GM21515 (cell line): Measurements from ENCODE around the gene MEST.
"Not testable (repeated sequence)": the region's sequence is repeated elsewhere in the genome, so short reads cannot be mapped to it uniquely, and the experiment has no call there.

Source experiments
- ATAC-seq: cut with Tn5 transposase; IDR thresholded peaks from one replicate; pipeline ENCODE4 v1.9.1; 2021; ENCODE audit not compliant: unreplicated experiment

The MEST gene

DNA sequence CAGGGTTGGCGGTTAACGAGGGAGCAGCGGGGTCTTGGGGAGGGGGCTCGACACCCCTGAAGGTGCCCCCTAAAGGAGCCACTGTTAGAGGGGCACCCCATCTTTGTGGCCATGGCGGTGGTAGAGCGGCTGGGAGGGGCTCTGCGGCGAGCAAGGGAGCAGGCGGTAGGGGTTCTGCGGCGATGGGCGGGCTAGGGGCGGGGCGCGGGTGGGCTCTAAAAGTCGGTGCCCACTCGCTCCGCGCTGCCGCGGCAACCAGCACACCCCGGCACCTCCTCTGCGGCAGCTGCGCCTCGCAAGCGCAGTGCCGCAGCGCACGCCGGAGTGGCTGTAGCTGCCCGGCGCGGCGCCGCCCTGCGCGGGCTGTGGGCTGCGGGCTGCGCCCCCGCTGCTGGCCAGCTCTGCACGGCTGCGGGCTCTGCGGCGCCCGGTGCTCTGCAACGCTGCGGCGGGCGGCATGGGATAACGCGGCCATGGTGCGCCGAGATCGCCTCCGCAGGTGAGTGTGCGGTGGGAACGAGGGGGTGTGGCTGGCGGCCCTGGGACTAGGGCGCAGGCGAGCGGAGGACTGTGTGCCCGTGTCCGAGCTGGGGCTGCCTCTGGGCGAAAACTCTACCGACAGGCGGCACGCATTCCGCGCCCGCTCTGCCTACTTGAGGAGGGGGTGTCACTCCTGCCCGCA is at the start of gene MEST:
Gene MEST, plus strand, starts transcription at position 245 of the 682 bp plus-strand sequence. Its CDS starts 229 bp downstream, at position 474.
- ATAC-seq = no peak

- no peak for ATAC-seq
These were observed 49.3 kb upstream of the MEST start for GRCh38 chr7:130442601-130443000.

- ATAC-seq = no peak
These were observed 47.7 kb upstream of the MEST start for GRCh38 chr7:130444234-130444633.

DNA sequence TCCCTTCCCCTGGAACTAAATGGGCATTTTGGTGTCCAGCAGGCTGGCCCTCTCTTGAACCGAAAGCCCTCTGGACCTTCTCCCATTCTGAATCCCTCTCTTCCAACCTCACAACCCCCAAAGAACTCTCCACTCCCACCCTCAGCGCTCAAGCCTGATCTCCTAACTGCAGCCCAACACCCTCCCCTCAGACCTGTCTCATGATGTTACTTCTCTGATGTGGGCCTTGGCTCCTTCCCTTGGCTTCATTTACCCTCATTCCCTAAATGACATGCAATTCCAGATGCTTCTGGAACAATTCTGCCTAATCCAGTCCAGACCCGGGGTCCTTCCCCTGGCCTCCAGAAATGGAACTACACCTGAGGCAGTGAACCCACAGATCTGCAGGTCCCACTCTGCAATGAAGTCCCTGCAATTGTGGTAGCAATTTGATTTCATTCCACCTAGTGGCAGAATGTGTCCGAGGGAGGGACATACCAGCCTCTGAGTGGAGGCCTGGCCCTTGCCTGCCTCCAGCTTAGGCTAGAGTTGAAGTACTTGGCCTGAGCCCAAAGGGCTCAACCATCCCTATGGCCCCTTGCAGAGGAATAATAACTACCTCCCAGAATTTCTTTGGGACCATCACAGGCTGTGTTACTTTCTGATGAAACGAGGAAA is 47.0 kb upstream of the MEST start:
- no peak for ATAC-seq

- no peak for ATAC-seq
These were observed 45.6 kb upstream of the MEST start for GRCh38 chr7:130446259-130446658.

- not testable (repeated sequence) for ATAC-seq
These were observed 40.5 kb upstream of the MEST start for GRCh38 chr7:130451344-130451743.

DNA sequence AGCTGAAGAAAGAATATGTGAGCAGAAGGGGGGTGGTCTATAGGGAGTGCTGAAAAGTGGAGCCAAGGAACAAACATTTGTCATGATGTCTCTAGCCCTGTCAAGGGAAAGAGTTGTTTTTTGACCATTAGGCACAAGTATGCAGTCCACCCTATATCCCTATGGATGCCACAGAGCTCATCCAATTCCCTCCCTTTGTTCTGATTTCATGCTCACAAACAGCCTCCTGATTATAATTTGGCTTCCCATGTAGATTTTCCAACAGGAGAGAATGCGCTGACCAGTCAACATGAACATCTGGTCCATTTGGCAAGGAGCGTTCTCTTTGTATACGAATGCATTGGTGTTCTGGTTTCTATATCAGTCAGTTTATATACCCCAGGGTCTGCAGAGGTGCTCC is 38.9 kb upstream of the MEST start:
- no peak for ATAC-seq

GRCh38 chr7:130454959-130455358 is 36.9 kb upstream of the MEST start:
- ATAC-seq = no peak

GRCh38 chr7:130458257-130458656 is 33.6 kb upstream of the MEST start:
- ATAC-seq = peak; percentile 58

- no peak for ATAC-seq
These were observed 30.6 kb upstream of the MEST start for GRCh38 chr7:130461272-130461671.

- ATAC-seq = no peak
These were observed 28.1 kb upstream of the MEST start for GRCh38 chr7:130463553-130464434.

DNA sequence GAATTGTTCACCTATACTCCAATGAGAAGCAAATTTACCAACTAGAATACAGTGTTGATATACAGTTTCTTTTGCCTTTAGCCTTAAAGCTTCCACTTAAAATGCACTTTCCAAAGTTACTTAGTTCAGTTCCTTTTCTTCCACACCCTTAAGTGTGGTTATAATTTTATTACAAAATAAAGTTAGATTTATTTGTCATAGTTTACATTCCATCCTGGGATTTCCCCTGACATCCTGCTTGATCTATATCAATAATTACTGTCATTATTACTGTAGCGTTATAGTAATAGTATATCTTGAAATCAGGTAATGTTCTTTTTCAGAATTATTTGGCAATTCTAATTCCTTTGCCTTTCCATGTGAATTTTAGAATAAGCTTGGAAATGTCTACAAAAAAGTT is 23.3 kb upstream of the MEST start:
- ATAC-seq = no peak

DNA sequence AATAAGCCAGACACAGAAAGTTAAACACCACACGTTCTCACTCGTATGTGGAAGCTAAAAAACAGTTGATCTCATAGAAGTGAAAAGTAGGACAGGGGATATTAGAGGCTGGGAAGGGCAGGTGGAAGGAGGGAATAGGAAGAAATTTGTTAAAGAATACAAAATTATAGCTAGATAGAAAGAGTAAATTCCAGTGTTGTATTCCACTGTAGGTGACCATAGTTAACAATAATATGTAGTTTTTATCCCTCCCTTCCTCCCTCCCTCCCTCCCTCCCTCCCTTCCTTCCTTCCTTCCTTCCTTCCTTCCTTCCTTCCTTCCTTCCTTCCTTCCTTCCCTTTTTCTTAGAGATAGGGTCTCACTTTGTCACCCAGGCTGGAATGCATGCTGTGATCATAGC is 19.9 kb upstream of the MEST start:
- no peak for ATAC-seq

GRCh38 chr7:130473289-130473688 is 18.6 kb upstream of the MEST start:
- no peak for ATAC-seq

DNA sequence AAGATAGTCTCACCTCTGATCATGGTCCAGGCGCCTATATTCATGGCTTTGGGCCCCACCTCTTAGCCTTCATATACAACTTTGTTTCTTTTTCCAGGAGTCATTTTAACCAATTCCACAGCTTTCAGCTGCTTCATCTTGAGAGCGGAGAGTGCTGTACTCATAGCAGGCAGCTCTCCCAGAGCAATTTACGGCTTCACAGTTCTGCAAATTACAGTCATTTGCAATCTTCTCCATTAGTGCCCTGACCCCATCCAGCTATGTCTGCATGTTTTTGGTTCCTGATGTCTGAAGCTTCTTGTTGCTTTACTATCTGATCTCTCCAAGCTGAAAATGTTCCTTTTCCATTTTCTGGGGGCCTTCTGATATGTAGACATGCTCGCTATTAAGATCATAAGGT is 18.0 kb upstream of the MEST start:
- no peak for ATAC-seq

- no peak for ATAC-seq
These were observed 16.1 kb upstream of the MEST start for GRCh38 chr7:130475776-130476175.

- ATAC-seq = peak; percentile 94
These were observed 15.4 kb upstream of the MEST start for GRCh38 chr7:130476297-130477150.

DNA sequence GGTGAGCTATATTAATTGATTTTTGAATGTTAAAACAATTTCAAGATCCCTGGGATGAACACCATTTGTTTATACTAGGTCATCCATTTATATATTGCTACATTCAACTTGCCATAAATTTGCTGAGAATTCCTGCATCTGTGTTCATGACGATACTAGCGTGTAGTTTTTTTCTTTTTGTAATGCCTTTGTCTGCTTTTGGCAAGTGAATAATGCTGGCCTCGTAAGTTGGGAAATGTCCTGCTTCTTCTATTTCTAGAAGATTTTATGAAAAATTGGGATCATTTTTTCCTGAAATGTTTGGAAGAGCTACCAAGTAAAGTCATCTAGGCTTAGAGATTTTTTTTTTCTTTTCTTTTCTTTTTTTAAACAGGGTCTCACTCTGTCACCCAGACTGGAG is 12.9 kb upstream of the MEST start:
- ATAC-seq = no peak

DNA sequence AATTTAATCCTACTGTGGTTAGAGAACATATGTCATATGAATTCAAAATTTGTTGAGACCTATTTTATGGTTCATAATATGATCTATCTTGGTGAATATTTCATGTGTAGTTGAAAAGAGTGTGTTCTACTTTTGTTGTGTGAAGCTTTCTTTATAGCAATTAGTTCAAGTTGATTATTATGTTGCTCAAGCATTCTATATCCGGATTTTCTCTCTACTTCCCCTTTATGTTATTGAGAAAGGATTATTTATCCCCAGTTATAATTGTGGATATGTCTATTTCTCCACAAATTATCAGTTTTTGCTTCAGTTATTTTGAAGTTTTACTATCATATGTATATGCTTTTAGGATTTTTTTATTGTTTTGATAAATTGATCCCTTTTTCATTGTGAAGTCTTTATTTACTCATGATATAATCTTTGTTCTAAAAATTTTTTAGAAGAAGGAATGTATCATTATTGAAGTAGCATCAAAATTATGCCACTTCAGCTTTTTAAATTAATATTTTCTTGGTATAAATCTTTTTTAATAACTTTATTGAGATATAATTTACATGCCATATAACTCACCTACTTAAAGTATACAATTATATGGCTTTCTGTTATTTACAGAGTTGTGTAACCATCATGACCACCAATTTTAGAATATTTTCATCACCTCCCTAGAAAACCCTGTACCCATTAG is 12.0 kb upstream of the MEST start:
- no peak for ATAC-seq

DNA sequence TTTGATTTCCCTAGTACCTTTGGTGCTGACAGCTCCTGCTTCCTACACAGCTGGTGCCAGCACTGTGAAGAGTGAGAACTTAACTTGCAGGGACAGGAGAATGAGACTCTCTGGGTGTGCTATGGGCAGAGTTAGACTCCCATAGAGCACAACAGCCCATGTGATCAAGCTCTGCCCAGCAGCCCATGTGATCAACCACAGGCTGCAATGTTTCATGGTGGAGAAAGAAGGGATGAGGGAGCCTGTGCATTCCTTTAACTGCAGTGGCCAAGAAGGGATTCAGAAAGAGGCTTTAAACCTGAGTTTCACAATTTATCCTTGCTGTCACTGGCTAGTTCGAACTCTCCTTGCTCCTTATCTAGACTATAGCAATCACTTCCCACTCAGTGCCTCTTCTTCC is 10.0 kb upstream of the MEST start:
- no peak for ATAC-seq
